Measurements from ENCODE around the gene RESF1. TPM values are rescaled to one million over a fixed set of nuclear protein-coding genes. Genes with fewer than 3 reads are reported as not detected.

Gene RESF1
- total RNA-seq, 1 donor from 2014 or later, result 72.2 TPM

DNA sequence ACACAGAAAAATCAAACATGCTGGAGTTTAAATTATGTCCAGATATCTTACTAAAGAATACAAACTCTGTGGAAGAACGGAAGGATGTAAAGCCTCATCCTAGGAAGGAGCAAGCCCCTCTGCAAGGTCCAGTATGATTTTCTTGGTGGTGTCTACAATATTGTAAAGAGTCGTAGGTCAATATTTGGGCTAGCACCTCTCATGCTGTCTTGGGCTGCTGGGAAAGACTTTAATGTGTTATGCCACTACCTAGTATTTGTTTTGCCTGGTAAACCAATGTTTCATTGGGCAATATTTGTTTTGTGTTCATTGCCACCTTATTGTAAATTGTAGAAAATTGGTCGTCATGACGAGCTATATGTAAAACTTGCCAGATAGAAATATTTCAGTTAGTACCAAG is 26.6 kb downstream of the RESF1 start:
- Mint-ChIP-seq H3K36me3 (peaks cover 92% of the 10 kb centered on the region), H3K27ac (no peak overlapping the region), H3K4me3 (no peak overlapping the region), H3K27me3 (no peaks in the 10 kb centered on the region), H3K9me3 (peaks cover 23% of the 10 kb centered on the region), H3K4me1 (ENCODE audit: unreplicated experiment) (no peaks in the 10 kb centered on the region)
- no peak for DNase-seq (ENCODE audit: extremely low spot score, unreplicated experiment)
- TF ChIP-seq CTCF (conservative IDR thresholded peaks at IDR 0.05), result no peak

GRCh38 chr12:31989571-31990362 is 30.6 kb downstream of the RESF1 start:
- Mint-ChIP-seq H3K9me3 (peaks cover 17% of the 10 kb centered on the region), H3K27ac (peak overlapping the region; percentile 82), H3K4me3 (peak overlapping the region; percentile 48), H3K27me3 (no peaks in the 10 kb centered on the region), H3K4me1 (ENCODE audit: unreplicated experiment) (no peaks in the 10 kb centered on the region), H3K36me3 (peaks cover 69% of the 10 kb centered on the region)
- DNase-seq (ENCODE audit: extremely low spot score, unreplicated experiment), result no peak
- TF ChIP-seq CTCF (conservative IDR thresholded peaks at IDR 0.05), result no peak

GRCh38 chr12:31991146-31991545 is 31.9 kb downstream of the RESF1 start:
- Mint-ChIP-seq H3K27ac (no peak overlapping the region), H3K36me3 (peaks cover 60% of the 10 kb centered on the region), H3K4me1 (ENCODE audit: unreplicated experiment) (no peaks in the 10 kb centered on the region), H3K9me3 (peaks cover 9% of the 10 kb centered on the region), H3K27me3 (no peaks in the 10 kb centered on the region), H3K4me3 (no peak overlapping the region)
- DNase-seq (ENCODE audit: extremely low spot score, unreplicated experiment), result no peak
- no peak for TF ChIP-seq CTCF (conservative IDR thresholded peaks at IDR 0.05)

- H3K9me3 Mint-ChIP-seq, result peaks cover 4% of the 10 kb centered on the region
- no peaks in the 10 kb centered on the region for H3K27me3 Mint-ChIP-seq
- H3K4me3 Mint-ChIP-seq, result no peak overlapping the region
- no peak for DNase-seq (ENCODE audit: extremely low spot score, unreplicated experiment)
- H3K4me1 Mint-ChIP-seq (ENCODE audit: unreplicated experiment), result no peaks in the 10 kb centered on the region
- TF ChIP-seq CTCF (conservative IDR thresholded peaks at IDR 0.05), result no peak
- H3K27ac Mint-ChIP-seq, result no peak overlapping the region
- H3K36me3 Mint-ChIP-seq, result peaks cover 53% of the 10 kb centered on the region
These were observed 32.6 kb downstream of the RESF1 start for GRCh38 chr12:31991815-31992214.

DNA sequence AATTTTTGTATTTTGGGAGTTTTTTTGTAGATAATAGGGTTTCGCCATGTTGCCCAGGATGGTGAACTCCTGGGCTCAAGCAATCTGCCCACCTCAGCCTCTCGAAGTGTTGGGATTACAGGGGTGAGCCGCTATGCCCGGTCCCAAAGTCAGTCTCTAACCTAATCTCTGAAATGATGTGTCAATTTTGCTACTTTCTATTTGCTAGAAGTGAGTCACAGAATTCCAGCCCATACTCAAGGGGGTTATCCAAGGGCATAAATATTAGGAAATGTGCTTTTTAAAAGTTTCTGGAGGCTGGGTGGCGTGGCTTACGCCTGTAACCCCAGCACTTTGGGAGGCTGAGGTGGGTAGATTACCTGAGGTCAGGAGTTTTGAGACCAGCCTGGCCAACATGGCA is 40.5 kb downstream of the RESF1 start:
- Mint-ChIP-seq H3K36me3 (peaks cover 26% of the 10 kb centered on the region), H3K27me3 (no peaks in the 10 kb centered on the region)

More for the DNA sequence above, 40.5 kb downstream of the RESF1 start:
- DNase-seq (ENCODE audit: extremely low spot score, unreplicated experiment), result no peak
- Mint-ChIP-seq H3K9me3 (no peaks in the 10 kb centered on the region), H3K4me1 (ENCODE audit: unreplicated experiment) (no peaks in the 10 kb centered on the region), H3K4me3 (no peak overlapping the region), H3K27ac (no peak overlapping the region)
- TF ChIP-seq CTCF (conservative IDR thresholded peaks at IDR 0.05), result no peak
